HepG2 (cell line): ENCODE results near the gene ATP11A. TPM values are rescaled to one million over a fixed set of nuclear protein-coding genes. Genes with fewer than 3 reads are reported as not detected.

ENCODE experiments used
- ATF5 ChIP-seq: sonication (generic); formaldehyde crosslinking; IDR thresholded peaks from 2 replicates; pipeline ENCODE4 v1.4.0; 2020; ENCODE audit warnings: mild to moderate bottlenecking, low read depth, missing genetic modification reagents
- CTCF ChIP-seq: sonication (generic); formaldehyde crosslinking; IDR thresholded peaks from 2 replicates; pipeline ENCODE4 v1.5.0; 2020; ENCODE audit warnings: mild to moderate bottlenecking, missing genetic modification reagents, moderate library complexity
- FLYWCH1 ChIP-seq: sonication (generic); formaldehyde crosslinking; IDR thresholded peaks from 2 replicates; pipeline ENCODE4 v1.8.1; 2023; ENCODE audit warnings: mild to moderate bottlenecking, missing genetic modification reagents
- MAX ChIP-seq: IDR thresholded peaks from 2 replicates; pipeline ENCODE4 v1.6.1; 2012; ENCODE audit warnings: inconsistent platforms
- MXD1 ChIP-seq: sonication (generic); formaldehyde crosslinking; IDR thresholded peaks from 2 replicates; pipeline ENCODE4 v1.4.0; 2020; ENCODE audit warnings: mild to moderate bottlenecking, missing genetic modification reagents
- PHF5A ChIP-seq: IDR thresholded peaks from one replicate; pipeline ENCODE4 v1.6.1; 2018; ENCODE audit warnings: low read depth, missing genetic modification reagents; ENCODE audit not compliant: unreplicated experiment
- PLRG1 ChIP-seq: fragments of 450-650 bp; conservative IDR thresholded peaks from 2 replicates; pipeline ENCODE4 v1.6.1; 2016
- SNAI1 ChIP-seq: sonication (generic); formaldehyde crosslinking; IDR thresholded peaks from 2 replicates; pipeline ENCODE4 v1.5.0; 2020; ENCODE audit warnings: mild to moderate bottlenecking, missing genetic modification reagents, borderline replicate concordance
- TAF15 ChIP-seq: fragments of 200-400 bp; formaldehyde crosslinking; IDR thresholded peaks from one replicate; pipeline ENCODE4 v1.6.1; 2018; ENCODE audit warnings: mild to moderate bottlenecking, low read depth, low read length; ENCODE audit not compliant: poor library complexity, severe bottlenecking
- ZC3H4 ChIP-seq: sonication (generic); formaldehyde crosslinking; IDR thresholded peaks from 2 replicates; pipeline ENCODE4 v1.4.0; 2020; ENCODE audit warnings: missing genetic modification reagents, borderline replicate concordance
- ZMYM4 ChIP-seq: sonication (generic); formaldehyde crosslinking; IDR thresholded peaks from 2 replicates; pipeline ENCODE4 v1.8.1; 2023; ENCODE audit warnings: mild to moderate bottlenecking, missing genetic modification reagents
- ZNF124 ChIP-seq: sonication (generic); formaldehyde crosslinking; IDR thresholded peaks from 2 replicates; pipeline ENCODE4 v1.4.0; 2020; ENCODE audit warnings: missing genetic modification reagents
- ZNF180 ChIP-seq: sonication (generic); formaldehyde crosslinking; IDR thresholded peaks from 2 replicates; pipeline ENCODE4 v1.4.0; 2020; ENCODE audit warnings: low read depth, missing genetic modification reagents, borderline replicate concordance
- ZNF235 ChIP-seq: sonication (generic); formaldehyde crosslinking; IDR thresholded peaks from 2 replicates; pipeline ENCODE4 v1.8.1; 2023; ENCODE audit warnings: mild to moderate bottlenecking, missing genetic modification reagents, borderline replicate concordance
- ZNF251 ChIP-seq: sonication (generic); formaldehyde crosslinking; IDR thresholded peaks from 2 replicates; pipeline ENCODE4 v1.9.0; 2021; ENCODE audit warnings: mild to moderate bottlenecking, missing genetic modification reagents
- ZNF274 ChIP-seq: sonication (generic); formaldehyde crosslinking; IDR thresholded peaks from 2 replicates; pipeline ENCODE4 v1.5.1; 2020; ENCODE audit warnings: mild to moderate bottlenecking, missing genetic modification reagents
- ZNF670 ChIP-seq: sonication (generic); formaldehyde crosslinking; IDR thresholded peaks from 2 replicates; pipeline ENCODE4 v1.8.0; 2022; ENCODE audit warnings: mild to moderate bottlenecking, missing genetic modification reagents, borderline replicate concordance
- ZNF770 ChIP-seq: sonication (generic); formaldehyde crosslinking; IDR thresholded peaks from 2 replicates; pipeline ENCODE4 v1.5.0; 2020; ENCODE audit warnings: mild to moderate bottlenecking, missing genetic modification reagents
- ZNF780A ChIP-seq: sonication (generic); formaldehyde crosslinking; IDR thresholded peaks from 2 replicates; pipeline ENCODE4 v1.8.0; 2022; ENCODE audit warnings: mild to moderate bottlenecking, missing genetic modification reagents, moderate library complexity
- polyA plus RNA-seq, 8 experiments: library from polyadenylated mRNA; depleted of rRNA in 3 of 8; stranded (reverse) in 7 of 8; unstranded in 1 of 8; fragments of >200 nt; fragmentation: Illumina TruSeq in 4 of 8; extraction: Trizol in 4 of 8; gene quantifications; 2 replicates each; pipeline versions ENCODE4 v1.2.1 to v1.2.3, GENCODE V29; 2011 to 2016; ENCODE audit warnings: low read depth in 4 of 8, missing spikeins in 1 of 8, mixed read lengths in 1 of 8; ENCODE audit not compliant: insufficient read depth in 1 of 8
- total RNA-seq, 5 experiments: library from RNA; depleted of rRNA; stranded (reverse); fragments of >200 nt; fragmentation: Illumina TruSeq; extraction: Trizol; gene quantifications; 2 replicates each; pipeline ENCODE4 v1.2.3, GENCODE V29; 2016; ENCODE audit warnings: low read depth in 1 of 5
- TF ChIP-seq, protein P1 (sequence below): IDR thresholded peaks from 2 replicates; pipeline ENCODE4 v1.6.1; 2016; ENCODE audit warnings: mild to moderate bottlenecking, missing biosample characterization, missing genetic modification reagents
- TF ChIP-seq, protein P2 (sequence below): sonication (generic); formaldehyde crosslinking; conservative IDR thresholded peaks from 2 replicates; pipeline ENCODE4 v1.5.0; 2020; ENCODE audit warnings: missing genetic modification reagents

The ATP11A gene
- total and polyA plus RNA-seq, 2 of the 13 experiments (the other 11 are each of a cell fraction or from before 2014, with no cell fraction given) = 18.4 to 20.1 TPM

GRCh38 chr13:112689303-112690245, at the start of gene ATP11A (continued):
- TF ChIP-seq ATF5 (no peak), ZMYM4 (CRISPR knock-in tag) (peak; percentile 63), ZNF235 (CRISPR knock-in tag) (no peak), ZNF780A (peak; percentile 37; the same call in 1 of the 2 replicates), SNAI1 (0 out of 2 replicates have a peak, but pooled peaks have one; percentile 42), ZNF251 (CRISPR knock-in tag) (no peak), ZNF770 (no peak), PLRG1 (no peak), ZNF274 (CRISPR knock-in tag) (peak; percentile 80), ZNF670 (CRISPR knock-in tag) (no peak; the same call in 1 of the 2 replicates), ZNF124 (CRISPR knock-in tag) (peak; percentile 16; the same call in 1 of the 2 replicates), PHF5A (CRISPR knock-in tag) (no peak), MXD1 (0 out of 2 replicates have a peak, but pooled peaks have one; percentile 59), CTCF (CRISPR knock-in tag) (peak; percentile 55), ZNF180 (CRISPR knock-in tag) (no peak), ZC3H4 (CRISPR knock-in tag) (no peak), FLYWCH1 (CRISPR knock-in tag) (no peak), MAX (peak; percentile 42; the same call in 1 of the 2 replicates), TAF15 (peak; percentile 46)
- TF ChIP-seq, protein P1, sequence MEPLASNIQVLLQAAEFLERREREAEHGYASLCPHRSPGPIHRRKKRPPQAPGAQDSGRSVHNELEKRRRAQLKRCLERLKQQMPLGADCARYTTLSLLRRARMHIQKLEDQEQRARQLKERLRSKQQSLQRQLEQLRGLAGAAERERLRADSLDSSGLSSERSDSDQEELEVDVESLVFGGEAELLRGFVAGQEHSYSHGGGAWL (CRISPR knock-in tag) = no peak; the same call in 1 of the 2 replicates
- TF ChIP-seq, protein P2, sequence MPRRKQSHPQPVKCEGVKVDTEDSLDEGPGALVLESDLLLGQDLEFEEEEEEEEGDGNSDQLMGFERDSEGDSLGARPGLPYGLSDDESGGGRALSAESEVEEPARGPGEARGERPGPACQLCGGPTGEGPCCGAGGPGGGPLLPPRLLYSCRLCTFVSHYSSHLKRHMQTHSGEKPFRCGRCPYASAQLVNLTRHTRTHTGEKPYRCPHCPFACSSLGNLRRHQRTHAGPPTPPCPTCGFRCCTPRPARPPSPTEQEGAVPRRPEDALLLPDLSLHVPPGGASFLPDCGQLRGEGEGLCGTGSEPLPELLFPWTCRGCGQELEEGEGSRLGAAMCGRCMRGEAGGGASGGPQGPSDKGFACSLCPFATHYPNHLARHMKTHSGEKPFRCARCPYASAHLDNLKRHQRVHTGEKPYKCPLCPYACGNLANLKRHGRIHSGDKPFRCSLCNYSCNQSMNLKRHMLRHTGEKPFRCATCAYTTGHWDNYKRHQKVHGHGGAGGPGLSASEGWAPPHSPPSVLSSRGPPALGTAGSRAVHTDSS (CRISPR knock-in tag) = no peak
